ENCODE results near the gene NEIL3.
A peak's percentile ranks its signal among the peaks of the same experiment; 100 is the strongest.

The NEIL3 gene

GRCh38 chr4:177376024-177376423 lies 66.3 kb downstream of the NEIL3 start:
- peak; percentile 31 for TF ChIP-seq CTCF (IDR thresholded peaks at IDR 0.05; ENCODE audit: insufficient read depth, low read depth, low read length, missing control alignments)
- DNase-seq (ENCODE audit: low read depth): no peak
- H3K4me3 ChIP-seq (ENCODE audit: low read length): no peak overlapping the region

GRCh38 chr4:177380730-177381287 lies 71.1 kb downstream of the NEIL3 start:
- TF ChIP-seq CTCF (IDR thresholded peaks at IDR 0.05; ENCODE audit: insufficient read depth, low read depth, low read length, missing control alignments): peak; percentile 18
- no peak overlapping the region for H3K4me3 ChIP-seq (ENCODE audit: low read length)
- DNase-seq (ENCODE audit: low read depth): peak; percentile 19

GRCh38 chr4:177381762-177382310 lies 72.2 kb downstream of the NEIL3 start:
- no peak overlapping the region for H3K4me3 ChIP-seq (ENCODE audit: low read length)
- TF ChIP-seq CTCF (IDR thresholded peaks at IDR 0.05; ENCODE audit: insufficient read depth, low read depth, low read length, missing control alignments): no peak
- no peak for DNase-seq (ENCODE audit: low read depth)

- no peak for DNase-seq (ENCODE audit: low read depth)
- no peak for TF ChIP-seq CTCF (IDR thresholded peaks at IDR 0.05; ENCODE audit: insufficient read depth, low read depth, low read length, missing control alignments)
- no peak overlapping the region for H3K4me3 ChIP-seq (ENCODE audit: low read length)
Measured at GRCh38 chr4:177384856-177385397, 75.3 kb downstream of the NEIL3 start.

GRCh38 chr4:177385576-177386277 lies 76.1 kb downstream of the NEIL3 start:
- no peak for DNase-seq (ENCODE audit: low read depth)
- no peak for TF ChIP-seq CTCF (IDR thresholded peaks at IDR 0.05; ENCODE audit: insufficient read depth, low read depth, low read length, missing control alignments)
- no peak overlapping the region for H3K4me3 ChIP-seq (ENCODE audit: low read length)

- no peak overlapping the region for H3K4me3 ChIP-seq (ENCODE audit: low read length)
- no peak for TF ChIP-seq CTCF (IDR thresholded peaks at IDR 0.05; ENCODE audit: insufficient read depth, low read depth, low read length, missing control alignments)
- no peak for DNase-seq (ENCODE audit: low read depth)
Measured at GRCh38 chr4:177386278-177386815, 76.7 kb downstream of the NEIL3 start.

Data from epithelial cell of esophagus (primary cell).